Middle frontal gyrus (tissue), 1 donor: Measurements from ENCODE around the gene UTP20.

ENCODE experiments used
- DNase-seq: peaks from one replicate; pipeline ENCODE4 v3.0.0-alpha.2; 2015; ENCODE audit warnings: low spot score; ENCODE audit errors: extremely low spot score

UTP20 gene

DNA sequence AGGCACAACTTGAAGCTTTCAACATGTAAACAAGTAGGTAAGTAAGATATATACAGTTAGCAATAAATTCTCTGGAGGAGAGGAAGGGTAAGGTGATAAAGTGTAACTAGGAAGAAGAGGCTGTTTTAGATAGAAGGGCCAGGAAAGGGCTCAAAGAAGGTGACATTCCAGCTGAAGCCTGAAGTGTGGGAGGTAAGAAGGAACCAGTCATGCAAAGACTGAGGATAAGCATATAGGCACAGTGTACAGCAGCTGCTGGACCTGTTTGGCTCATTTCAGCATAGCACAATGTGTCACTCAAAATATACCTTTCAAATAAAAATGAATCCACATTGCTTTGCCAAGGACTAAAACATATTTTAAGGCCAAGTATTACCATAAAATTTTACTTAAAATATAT, 156.2 kb downstream of the UTP20 start:
- no peak for DNase-seq
